ENCODE measurements around the gene MIER3.
"Not testable (repeated sequence)": the region's sequence is repeated elsewhere in the genome, so short reads cannot be mapped to it uniquely, and the experiment has no call there.

MIER3 gene, protein sequence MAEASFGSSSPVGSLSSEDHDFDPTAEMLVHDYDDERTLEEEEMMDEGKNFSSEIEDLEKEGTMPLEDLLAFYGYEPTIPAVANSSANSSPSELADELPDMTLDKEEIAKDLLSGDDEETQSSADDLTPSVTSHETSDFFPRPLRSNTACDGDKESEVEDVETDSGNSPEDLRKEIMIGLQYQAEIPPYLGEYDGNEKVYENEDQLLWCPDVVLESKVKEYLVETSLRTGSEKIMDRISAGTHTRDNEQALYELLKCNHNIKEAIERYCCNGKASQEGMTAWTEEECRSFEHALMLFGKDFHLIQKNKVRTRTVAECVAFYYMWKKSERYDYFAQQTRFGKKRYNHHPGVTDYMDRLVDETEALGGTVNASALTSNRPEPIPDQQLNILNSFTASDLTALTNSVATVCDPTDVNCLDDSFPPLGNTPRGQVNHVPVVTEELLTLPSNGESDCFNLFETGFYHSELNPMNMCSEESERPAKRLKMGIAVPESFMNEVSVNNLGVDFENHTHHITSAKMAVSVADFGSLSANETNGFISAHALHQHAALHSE

GRCh38 chr5:56951946-56952691 lies at the start of gene MIER3:
TSS of gene MIER3 (minus strand) at chr5:56952123. CDS start at chr5:56952102, 21 bp downstream.
- DNase-seq (ENCODE audit: low spot score): peak; percentile 77

DNA sequence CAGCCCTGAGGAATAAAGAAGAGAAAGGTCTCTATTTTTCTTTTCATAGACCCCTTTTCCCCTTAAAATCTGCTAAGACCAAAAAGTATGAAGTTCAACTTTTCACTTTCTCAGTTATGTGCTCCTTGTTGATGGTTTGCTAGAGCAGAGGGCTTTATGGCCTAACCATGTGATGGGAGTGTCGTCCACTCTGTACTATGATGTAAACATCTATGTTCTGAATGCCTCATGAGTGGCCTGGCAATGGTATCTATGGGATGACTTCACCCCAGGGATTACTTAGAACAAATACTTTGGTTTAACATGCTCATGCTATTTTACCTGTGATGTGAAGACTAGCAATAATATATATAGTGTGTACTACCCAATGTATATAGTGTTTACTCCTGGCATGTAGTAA lies 43.7 kb upstream of the MIER3 start:
- no peak for DNase-seq (ENCODE audit: low spot score)

DNA sequence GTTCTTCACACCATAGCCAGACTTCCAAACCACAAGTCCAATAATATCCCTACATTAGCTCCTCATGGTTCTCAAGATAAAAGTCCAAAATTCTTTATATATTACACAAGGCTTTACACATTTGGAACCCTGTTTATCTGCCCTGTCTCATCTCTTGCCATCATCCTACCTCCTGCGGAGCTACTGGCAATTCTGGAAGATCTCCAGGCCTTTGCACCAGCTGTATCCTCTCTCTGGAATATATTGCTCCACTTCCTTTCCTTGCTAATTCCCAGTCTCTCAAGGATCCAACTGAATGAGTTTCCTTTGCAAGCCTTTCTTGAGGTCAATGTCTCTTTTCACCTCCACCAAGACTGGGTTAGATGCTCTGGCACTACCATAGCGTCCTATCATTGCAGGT lies 41.3 kb upstream of the MIER3 start:
- no peak for DNase-seq (ENCODE audit: low spot score)

DNA sequence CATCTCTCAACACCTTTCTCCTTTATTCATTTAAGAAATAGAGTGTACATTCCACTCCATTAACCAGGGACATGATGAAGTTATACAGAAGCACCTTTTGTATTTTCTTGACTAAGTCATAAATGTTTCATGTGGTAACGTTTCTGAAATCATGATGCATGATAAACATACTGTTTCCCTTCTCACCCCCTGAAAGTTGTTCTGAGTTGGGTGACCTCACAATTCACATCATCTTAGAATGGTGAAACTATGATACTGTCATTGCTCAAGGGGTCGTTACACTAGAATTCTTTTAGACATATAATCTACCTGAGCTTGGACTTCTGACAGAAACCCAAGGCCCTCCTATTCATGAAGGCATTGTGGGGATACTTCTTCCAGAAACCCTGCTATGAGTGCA lies 37.8 kb upstream of the MIER3 start:
- no peak for DNase-seq (ENCODE audit: low spot score)

DNA sequence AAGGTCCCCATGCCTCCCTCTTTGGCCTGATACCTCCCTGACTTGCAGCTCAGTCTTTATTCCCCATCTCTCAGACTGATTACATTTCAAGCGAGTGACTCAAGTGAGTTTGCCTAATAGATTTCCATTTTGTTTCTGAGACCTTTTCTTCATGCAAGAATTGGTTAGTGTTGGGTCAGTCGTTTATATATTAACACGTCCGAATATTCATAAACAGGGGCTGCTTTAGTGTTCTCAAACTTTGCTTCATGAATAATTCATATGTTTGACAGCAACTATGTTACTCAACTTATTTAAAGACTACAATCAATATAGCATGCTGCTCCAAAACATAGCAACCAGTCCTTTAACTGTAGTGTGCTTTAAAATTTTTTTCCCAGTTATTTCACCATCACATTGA lies 36.6 kb upstream of the MIER3 start:
- no peak for DNase-seq (ENCODE audit: low spot score)

DNA sequence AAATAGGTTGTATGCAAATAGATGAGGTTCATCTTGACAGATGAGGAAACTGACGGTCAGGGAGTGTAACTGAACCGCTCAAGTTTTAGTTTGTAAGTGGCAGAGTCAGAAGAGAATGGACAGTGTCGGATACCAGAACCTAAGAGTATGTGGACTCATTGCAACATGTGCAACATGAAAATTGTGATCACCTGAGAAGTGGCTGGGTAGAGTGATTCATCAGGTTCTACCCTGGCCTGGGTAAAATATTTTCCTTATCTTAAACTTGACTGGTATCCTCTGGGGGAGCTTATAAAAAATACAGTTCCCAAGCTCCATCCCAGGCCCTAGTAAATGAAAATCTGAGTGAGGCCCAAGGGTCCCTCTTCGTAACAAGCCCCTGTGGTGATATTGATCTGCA lies 35.2 kb upstream of the MIER3 start:
- no peak for DNase-seq (ENCODE audit: low spot score)

GRCh38 chr5:56986626-56986947 lies 34.7 kb upstream of the MIER3 start:
- no peak for DNase-seq (ENCODE audit: low spot score)

- DNase-seq (ENCODE audit: low spot score): no peak
These were observed 34.2 kb upstream of the MIER3 start for GRCh38 chr5:56985936-56986625.

DNA sequence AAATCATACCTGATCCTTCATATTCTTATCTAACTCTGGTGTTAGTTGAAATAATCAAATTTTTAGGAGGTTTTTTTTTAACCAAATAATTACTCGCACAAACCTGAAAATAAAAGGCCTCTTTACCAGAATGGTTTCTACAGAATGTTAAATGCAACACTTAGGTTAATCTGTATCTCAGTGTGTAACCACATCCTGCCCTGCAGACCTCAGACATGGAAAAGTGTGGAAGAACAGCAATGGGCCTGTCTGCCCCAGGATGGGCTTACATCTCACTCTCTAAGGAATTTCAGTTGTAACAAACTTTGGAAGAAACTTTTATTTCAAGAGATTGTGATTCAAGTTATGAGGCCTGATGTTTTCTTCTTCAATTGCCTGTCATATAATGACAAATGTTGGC lies 32.5 kb upstream of the MIER3 start:
- DNase-seq (ENCODE audit: low spot score): no peak

DNA sequence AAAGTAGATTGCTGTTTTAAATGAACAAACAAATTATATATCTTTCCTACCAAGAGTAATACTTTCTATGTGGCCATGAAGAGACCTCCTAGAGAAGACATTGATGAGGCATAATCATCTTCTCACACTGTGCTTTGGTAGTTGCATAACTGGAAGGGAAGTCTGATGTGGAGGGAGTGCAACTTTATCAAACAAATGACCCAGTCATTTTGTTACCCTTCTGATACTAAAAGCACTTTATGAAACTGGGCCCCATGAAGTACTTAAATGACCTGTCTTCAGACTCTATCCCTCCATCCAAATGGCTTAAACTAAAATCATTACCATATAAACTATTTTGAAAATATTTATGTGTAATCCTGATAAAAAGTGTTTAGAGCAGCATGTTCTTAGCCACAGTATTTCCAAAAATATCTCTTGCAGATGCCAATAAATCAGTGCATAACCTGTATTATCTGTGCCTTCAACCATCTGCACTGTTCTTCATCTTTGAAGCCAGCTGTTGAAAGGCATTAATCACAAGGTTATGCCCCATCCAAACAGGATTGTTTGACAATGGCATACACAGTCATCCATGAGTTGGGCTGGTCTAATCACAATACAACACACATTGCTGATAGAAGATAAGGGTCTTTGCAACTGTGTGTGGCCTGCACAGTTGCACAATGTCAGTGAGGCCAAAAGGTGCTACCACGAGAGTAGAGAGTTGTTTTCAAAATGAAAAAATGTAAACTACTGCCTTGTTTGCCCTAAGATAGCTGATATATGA lies 31.9 kb upstream of the MIER3 start:
- DNase-seq (ENCODE audit: low spot score): no peak

GRCh38 chr5:56981548-56982315 lies 29.8 kb upstream of the MIER3 start:
- no peak for DNase-seq (ENCODE audit: low spot score)

DNA sequence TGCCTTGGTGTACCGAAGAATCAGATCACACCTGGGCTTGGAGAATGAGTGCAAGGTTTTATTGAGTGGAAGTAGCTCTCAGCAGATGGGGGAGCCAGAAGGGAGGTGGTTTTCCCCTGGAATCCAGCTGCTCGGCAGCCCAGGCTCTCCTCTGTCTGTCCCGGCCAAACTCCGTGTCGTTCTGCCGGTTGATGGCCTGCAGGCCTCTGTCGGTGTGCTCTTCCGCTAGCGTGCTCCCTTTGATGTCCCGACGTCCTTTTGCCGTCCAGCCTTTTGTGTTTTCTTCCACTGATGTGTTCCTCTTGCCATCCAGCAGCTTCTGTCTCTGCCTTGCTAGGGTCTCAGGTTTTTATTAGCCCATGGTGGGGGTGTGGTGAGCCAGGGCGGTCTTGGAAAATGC lies 28.0 kb upstream of the MIER3 start:
- no peak for DNase-seq (ENCODE audit: low spot score)

DNA sequence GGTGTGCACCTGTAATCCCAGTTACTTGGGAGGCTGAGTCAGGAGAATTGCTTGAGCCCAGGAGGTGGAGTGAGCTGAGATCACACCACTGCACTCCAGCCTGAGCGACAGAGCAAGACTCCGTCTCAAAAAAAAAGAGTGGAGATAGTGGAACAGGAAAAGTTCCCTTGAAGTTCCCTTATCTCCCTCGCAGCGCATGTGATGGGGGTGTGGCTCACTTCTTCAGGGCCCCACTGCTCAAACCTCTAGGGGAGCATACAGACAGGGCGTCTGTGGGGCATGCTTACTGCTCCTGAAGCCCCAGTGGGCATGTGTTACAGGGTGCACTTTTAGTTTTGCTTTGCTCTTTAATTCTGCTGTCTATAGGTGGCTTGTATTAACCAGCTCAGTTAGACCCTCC lies 27.6 kb upstream of the MIER3 start:
- DNase-seq (ENCODE audit: low spot score): not testable (repeated sequence)

DNA sequence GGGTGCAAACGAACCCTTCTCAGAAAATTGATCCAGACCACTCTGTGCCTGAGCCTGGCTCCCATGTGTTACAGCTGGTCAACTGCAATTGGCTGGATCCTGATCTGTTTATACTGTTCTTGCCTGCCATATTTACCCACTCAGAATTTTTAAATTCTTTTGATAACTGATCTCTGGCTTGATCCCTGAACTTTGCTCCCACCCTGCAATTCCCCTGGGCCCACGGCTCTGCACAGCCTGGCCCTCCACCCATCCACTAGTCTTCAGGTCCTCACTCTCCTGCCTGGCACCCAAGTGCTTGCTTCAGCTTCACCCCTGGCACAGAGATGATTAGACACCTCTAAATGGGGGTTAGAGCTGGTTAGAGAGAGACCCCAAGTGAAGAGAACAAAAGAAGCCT lies 25.9 kb upstream of the MIER3 start:
- DNase-seq (ENCODE audit: low spot score): no peak

DNA sequence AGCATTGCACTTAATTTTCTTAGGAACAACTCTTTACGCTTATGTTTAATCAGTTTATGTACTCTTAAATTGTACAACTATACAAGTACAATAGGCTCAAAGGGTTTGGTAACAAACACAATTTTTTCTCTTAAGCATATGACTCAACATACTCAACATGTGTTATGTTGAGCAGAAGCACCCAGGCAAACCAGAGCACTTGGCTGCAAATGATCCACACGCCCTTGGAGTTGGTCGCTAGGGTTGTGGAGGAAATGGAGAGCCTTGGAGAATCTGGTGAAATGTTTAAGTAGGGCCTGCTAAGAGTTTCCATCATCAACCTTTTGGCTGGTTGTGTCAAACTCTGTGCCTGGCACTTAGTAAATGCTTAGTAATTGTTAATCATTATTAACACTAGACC lies 25.1 kb upstream of the MIER3 start:
- DNase-seq (ENCODE audit: low spot score): no peak

DNA sequence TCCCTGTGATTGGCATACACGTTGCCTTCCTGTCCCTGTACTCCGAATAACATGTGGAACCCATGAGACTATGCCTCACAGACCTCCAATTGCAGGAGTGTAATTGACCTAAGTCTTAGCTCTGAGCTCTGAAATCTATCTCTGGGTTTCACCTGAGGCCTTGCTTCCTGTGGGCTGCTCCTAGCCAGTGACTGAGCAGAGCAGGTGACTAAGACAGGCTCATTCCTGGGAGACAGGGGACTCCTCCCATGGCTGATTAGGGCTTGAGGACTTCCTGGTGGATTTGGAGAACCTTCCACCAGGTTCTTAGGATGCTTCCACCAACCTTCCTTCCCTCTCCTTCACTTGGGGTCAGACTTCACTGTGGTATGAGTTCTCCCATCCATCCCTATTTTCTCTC lies 22.3 kb upstream of the MIER3 start:
- DNase-seq (ENCODE audit: low spot score): no peak

GRCh38 chr5:56973473-56973872 lies 21.6 kb upstream of the MIER3 start:
- DNase-seq (ENCODE audit: low spot score): no peak

DNA sequence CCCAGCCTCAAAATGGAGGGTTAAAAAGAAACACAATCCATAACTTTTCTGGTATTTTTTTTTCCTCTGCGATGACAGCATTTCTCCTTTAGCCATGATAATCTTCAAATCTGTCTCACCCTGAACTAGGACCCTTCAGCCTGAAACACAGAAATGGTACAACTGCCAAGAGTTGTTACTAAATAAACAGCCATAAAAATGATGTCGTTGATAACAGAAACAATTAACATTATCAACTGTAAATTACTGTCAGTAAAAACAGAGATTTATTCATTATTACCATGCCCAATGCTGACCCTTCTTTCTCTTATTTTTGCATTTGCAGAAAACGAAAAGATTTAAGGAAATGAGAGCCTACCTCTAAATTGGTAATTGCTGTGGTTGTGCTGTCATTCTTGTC lies 19.4 kb upstream of the MIER3 start:
- no peak for DNase-seq (ENCODE audit: low spot score)

GRCh38 chr5:56964173-56964572 lies 12.2 kb upstream of the MIER3 start:
- DNase-seq (ENCODE audit: low spot score): no peak

DNA sequence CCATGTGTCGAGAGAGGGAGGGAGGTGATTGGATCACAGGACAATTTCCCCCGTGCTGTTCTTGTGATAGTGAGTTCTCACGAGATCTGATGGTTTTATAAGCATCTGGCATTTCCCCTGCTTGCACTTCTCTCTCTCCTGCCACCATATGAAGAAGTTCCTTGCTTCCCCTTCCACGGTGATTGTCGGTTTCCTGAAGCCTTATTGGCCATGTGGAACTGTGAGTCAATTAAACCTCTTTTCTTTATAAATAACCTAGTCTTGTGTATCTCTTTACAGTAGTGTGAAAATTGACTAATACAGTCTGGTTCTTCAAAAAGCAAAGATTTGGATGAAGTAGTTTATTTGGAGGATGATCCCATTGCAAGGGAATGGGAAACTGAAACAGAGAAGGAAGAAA lies 11.3 kb upstream of the MIER3 start:
- no peak for DNase-seq (ENCODE audit: low spot score)

DNA sequence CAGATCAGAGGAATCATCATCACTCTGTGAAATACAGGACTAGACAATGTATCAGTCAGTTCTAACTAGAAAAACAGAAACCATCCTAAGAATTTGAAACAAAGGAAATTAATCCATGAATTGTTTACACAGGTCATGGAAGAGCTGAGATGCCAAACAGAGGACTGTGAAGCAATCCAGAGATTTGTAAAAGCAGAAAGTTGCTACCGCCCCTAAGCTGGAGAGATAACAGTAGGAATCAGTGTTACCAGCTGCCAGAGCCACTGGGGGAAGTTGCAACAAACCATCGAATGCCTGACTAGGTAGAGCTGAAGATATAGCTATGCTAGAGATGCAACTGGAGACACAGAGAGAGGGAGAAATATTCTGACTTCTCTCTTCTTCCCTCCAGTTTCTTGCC lies 10.4 kb upstream of the MIER3 start:
- no peak for DNase-seq (ENCODE audit: low spot score)

Measured in putamen (tissue), 1 donor.